Vagina (tissue), 2 donors: ENCODE measurements around the gene HNMT.

ENCODE experiments used
- CTCF ChIP-seq, 3 experiments: fragments of 450-650 bp in 2 of 3; fragments of 200-600 bp in 1 of 3; sonication (generic) in 1 of 3; IDR thresholded peaks; one replicate each; pipeline ENCODE4 v1.5.1; 2017 to 2019; ENCODE audit warnings: antibody characterized with exemption in 3 of 3, mild to moderate bottlenecking in 2 of 3, moderate library complexity in 2 of 3
- POLR2A ChIP-seq, 2 donors: fragments of 450-650 bp; IDR thresholded peaks; one replicate each; pipeline ENCODE4 v1.6.1; 2017; ENCODE audit warnings: antibody characterized with exemption in 2 of 2, mild to moderate bottlenecking in 2 of 2, moderate library complexity in 2 of 2
- POLR2AphosphoS5 ChIP-seq, 2 donors: sonication (generic); formaldehyde crosslinking; IDR thresholded peaks; one replicate each; pipeline ENCODE4 v1.9.0; 2017; ENCODE audit warnings: antibody characterized with exemption in 2 of 2, mild to moderate bottlenecking in 2 of 2, low read depth in 1 of 2; ENCODE audit not compliant: insufficient read depth in 1 of 2

DNA sequence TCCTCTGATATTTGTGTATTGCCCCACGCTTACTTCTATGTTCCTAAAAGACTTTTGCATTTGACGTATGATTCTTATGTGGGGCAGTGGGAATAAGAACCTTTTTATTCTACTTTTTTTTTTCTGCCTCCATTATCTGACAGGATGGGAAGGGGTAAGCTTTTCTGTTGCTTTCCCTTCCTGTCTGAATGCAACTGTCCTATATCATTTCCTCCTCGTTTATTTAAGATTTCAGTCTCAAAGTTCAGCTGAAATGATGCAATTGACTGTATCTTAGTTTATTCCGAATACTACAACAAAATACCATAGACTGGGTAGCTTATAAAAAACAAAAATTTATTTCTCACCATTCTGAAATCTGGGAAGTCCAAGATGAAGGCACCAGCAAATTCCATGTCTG lies 24.1 kb upstream of the HNMT start:
- no peak for TF ChIP-seq CTCF (IDR thresholded peaks at IDR 0.05)
- no peak for TF ChIP-seq POLR2AphosphoS5 (IDR thresholded peaks at IDR 0.05; ENCODE audit: insufficient read depth in 1 of 2, low read depth in 1 of 2)
- TF ChIP-seq POLR2A (IDR thresholded peaks at IDR 0.05), result no peak
